Measurements from ENCODE around the gene DTWD2. TPM values are rescaled to one million over a fixed set of nuclear protein-coding genes. Genes with fewer than 3 reads are reported as not detected.
"Not testable (repeated sequence)": the region's sequence is repeated elsewhere in the genome, so short reads cannot be mapped to it uniquely, and the experiment has no call there.

The DTWD2 gene
- total RNA-seq, 3 donors from 2014 or later (not counting 1 experiment from before 2014, with no cell fraction given): 3.7 to 6.0 (median 4.1) TPM

DNA sequence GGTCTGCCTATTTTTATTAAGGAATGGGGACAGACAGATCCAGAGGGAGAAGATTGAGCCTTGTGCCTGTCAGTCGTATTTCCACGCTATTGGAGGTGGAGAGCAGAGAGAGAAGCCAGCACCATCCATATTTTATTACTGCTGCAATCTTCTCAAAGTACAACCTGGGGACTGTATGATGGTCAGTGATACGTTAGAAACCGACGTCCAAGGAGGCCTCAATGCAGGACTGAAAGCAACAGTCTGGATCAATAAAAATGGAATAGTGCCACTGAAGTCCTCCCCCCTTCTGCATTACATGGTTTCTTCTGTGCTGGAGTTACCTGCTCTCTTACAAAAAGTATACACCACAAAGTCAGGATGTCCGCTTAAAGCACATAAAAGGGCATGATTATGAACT, 21.9 kb upstream of the DTWD2 start:
- Mint-ChIP-seq H3K4me3 (no peak overlapping the region), H3K27ac (no peak overlapping the region), H3K36me3 (no peaks in the 10 kb centered on the region), H3K9me3 (no peaks in the 10 kb centered on the region), H3K4me1 (no peaks in the 10 kb centered on the region), H3K27me3 (ENCODE audit: low read depth in 2 of 2) (no peaks in the 10 kb centered on the region)
- DNase-seq (no peak), ATAC-seq (no peak)
- no peaks in the 10 kb centered on the region for H3K4me1 ChIP-seq (ENCODE audit: control insufficient read depth, insufficient read depth, low read length)
- no peaks in the 10 kb centered on the region for H3K27me3 ChIP-seq (ENCODE audit: control insufficient read depth, insufficient read depth, low read length)
- TF ChIP-seq, protein P1, sequence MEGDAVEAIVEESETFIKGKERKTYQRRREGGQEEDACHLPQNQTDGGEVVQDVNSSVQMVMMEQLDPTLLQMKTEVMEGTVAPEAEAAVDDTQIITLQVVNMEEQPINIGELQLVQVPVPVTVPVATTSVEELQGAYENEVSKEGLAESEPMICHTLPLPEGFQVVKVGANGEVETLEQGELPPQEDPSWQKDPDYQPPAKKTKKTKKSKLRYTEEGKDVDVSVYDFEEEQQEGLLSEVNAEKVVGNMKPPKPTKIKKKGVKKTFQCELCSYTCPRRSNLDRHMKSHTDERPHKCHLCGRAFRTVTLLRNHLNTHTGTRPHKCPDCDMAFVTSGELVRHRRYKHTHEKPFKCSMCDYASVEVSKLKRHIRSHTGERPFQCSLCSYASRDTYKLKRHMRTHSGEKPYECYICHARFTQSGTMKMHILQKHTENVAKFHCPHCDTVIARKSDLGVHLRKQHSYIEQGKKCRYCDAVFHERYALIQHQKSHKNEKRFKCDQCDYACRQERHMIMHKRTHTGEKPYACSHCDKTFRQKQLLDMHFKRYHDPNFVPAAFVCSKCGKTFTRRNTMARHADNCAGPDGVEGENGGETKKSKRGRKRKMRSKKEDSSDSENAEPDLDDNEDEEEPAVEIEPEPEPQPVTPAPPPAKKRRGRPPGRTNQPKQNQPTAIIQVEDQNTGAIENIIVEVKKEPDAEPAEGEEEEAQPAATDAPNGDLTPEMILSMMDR (IDR thresholded peaks at IDR 0.05): no peak
- no peak overlapping the region for H3K4me3 ChIP-seq (ENCODE audit: low read length)
- 92% methylated on average over 4 of the region's 6 CpGs for WGBS (ENCODE audit: insufficient coverage)
- intact Hi-C loops (cut with micrococcal nuclease): no loop called here
- H3K36me3 ChIP-seq (ENCODE audit: control insufficient read depth, insufficient read depth, low read length): no peaks in the 10 kb centered on the region
- no peak overlapping the region for H3K27ac ChIP-seq (ENCODE audit: low read length)
- no peaks in the 10 kb centered on the region for H3K9me3 ChIP-seq (ENCODE audit: control insufficient read depth, insufficient read depth, low read length)

DNA sequence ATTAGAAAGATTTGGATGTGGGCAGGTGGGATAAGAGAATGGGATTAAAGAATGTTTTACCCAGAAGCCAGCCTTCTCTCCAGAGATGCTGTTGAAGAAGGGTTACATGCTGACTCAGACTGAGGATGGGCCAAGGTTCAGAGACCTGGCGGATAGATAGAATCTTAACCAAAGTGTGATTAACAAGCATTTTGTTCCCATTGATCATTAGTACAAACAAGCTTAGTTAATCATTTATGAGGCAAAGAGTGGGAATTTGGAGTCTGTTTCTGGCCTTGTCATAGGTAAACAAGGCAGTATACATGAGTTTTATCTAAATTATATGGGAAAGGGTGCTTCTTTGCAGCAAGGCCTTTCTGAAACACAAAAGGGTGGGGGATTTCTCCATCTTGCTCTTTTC, 20.8 kb upstream of the DTWD2 start:
- intact Hi-C loops (cut with micrococcal nuclease): no loop called here
- H3K27ac ChIP-seq (ENCODE audit: low read length): no peak overlapping the region
- no peak for DNase-seq
- no peaks in the 10 kb centered on the region for H3K36me3 Mint-ChIP-seq
- no peaks in the 10 kb centered on the region for H3K4me1 ChIP-seq (ENCODE audit: control insufficient read depth, insufficient read depth, low read length)
- no peak overlapping the region for H3K4me3 Mint-ChIP-seq
- TF ChIP-seq, protein P1 (IDR thresholded peaks at IDR 0.05): no peak
- no peaks in the 10 kb centered on the region for H3K27me3 ChIP-seq (ENCODE audit: control insufficient read depth, insufficient read depth, low read length)
- H3K27ac Mint-ChIP-seq: no peak overlapping the region
- no peak for ATAC-seq
- no peaks in the 10 kb centered on the region for H3K4me1 Mint-ChIP-seq
- no peaks in the 10 kb centered on the region for H3K9me3 Mint-ChIP-seq
- H3K4me3 ChIP-seq (ENCODE audit: low read length): no peak overlapping the region
- no peaks in the 10 kb centered on the region for H3K9me3 ChIP-seq (ENCODE audit: control insufficient read depth, insufficient read depth, low read length)
- H3K36me3 ChIP-seq (ENCODE audit: control insufficient read depth, insufficient read depth, low read length): no peaks in the 10 kb centered on the region
- no peaks in the 10 kb centered on the region for H3K27me3 Mint-ChIP-seq (ENCODE audit: low read depth in 2 of 2)
- 100% methylated on average over 1 of the region's 1 CpG for WGBS (ENCODE audit: insufficient coverage)

DNA sequence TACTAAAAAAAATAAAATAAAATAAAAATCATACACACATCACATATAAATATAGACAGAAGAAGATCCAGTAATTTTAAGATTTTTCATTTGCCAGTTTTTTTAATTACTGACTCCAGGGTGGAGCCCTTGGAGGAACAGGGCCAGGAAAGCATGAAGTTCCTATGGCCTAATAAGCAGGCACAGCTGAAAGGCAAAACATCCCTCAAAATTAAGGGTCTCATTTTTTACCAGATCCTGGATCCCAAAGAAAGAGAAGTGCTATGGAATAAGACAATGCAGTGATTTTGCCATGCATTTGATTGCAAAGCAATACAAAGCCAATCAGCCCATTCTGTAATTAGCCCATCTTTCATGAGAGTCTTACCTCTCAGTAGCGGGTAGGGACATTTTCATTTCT, 11.3 kb upstream of the DTWD2 start:
- Mint-ChIP-seq H3K27ac (no peak overlapping the region), H3K9me3 (peaks cover 0 to 2% of the 10 kb centered on the region in 2 donors), H3K4me3 (no peak overlapping the region), H3K27me3 (ENCODE audit: low read depth in 2 of 2) (peaks cover 6 to 29% of the 10 kb centered on the region in 2 donors), H3K4me1 (no peaks in the 10 kb centered on the region), H3K36me3 (no peaks in the 10 kb centered on the region)
- Histone ChIP-seq H3K9me3 (ENCODE audit: control insufficient read depth, insufficient read depth, low read length) (no peaks in the 10 kb centered on the region), H3K4me1 (ENCODE audit: control insufficient read depth, insufficient read depth, low read length) (no peaks in the 10 kb centered on the region), H3K36me3 (ENCODE audit: control insufficient read depth, insufficient read depth, low read length) (no peaks in the 10 kb centered on the region), H3K4me3 (ENCODE audit: low read length) (no peak overlapping the region), H3K27ac (ENCODE audit: low read length) (no peak overlapping the region), H3K27me3 (ENCODE audit: control insufficient read depth, insufficient read depth, low read length) (no peaks in the 10 kb centered on the region)
- 100% methylated on average over 1 of the region's 1 CpG for WGBS (ENCODE audit: insufficient coverage)
- ATAC-seq (no peak), DNase-seq (no peak)
- TF ChIP-seq, protein P1 (IDR thresholded peaks at IDR 0.05): no peak
- intact Hi-C loops (cut with micrococcal nuclease): no loop called here

DNA sequence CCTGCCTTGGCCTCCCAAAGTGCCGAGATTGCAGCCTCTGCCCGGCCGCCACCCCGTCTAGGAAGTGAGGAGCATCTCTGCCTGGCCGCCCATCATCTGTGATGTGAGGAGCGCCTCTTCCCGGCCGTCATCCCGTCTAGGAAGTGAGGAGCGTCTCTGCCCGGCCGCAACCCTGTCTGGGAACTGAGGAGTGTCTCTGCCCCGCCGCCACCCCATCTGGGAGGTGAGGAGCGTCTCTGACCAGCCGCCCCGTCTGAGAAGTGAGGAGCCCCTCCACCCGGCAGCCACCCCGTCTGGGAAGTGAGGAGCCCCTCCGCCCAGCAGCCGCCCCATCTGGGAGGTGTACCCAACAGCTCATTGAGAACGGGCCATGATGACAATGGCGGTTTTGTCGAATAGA, 10.5 kb upstream of the DTWD2 start:
- DNase-seq; H3K9me3 Mint-ChIP-seq; H3K4me1 ChIP-seq (ENCODE audit: control insufficient read depth, insufficient read depth, low read length); H3K9me3 ChIP-seq (ENCODE audit: control insufficient read depth, insufficient read depth, low read length); H3K4me3 Mint-ChIP-seq; H3K27ac ChIP-seq (ENCODE audit: low read length); H3K4me3 ChIP-seq (ENCODE audit: low read length); H3K27ac Mint-ChIP-seq; ATAC-seq; H3K36me3 ChIP-seq (ENCODE audit: control insufficient read depth, insufficient read depth, low read length); H3K36me3 Mint-ChIP-seq; H3K27me3 ChIP-seq (ENCODE audit: control insufficient read depth, insufficient read depth, low read length); intact Hi-C loops (cut with micrococcal nuclease); H3K4me1 Mint-ChIP-seq: not testable (repeated sequence)
- H3K27me3 Mint-ChIP-seq (ENCODE audit: low read depth in 2 of 2): peaks cover 7 to 29% of the 10 kb centered on the region in 2 donors
- 95% methylated on average over 21 of the region's 24 CpGs for WGBS (ENCODE audit: insufficient coverage)

Data from natural killer cell (primary cell).